Measurements from ENCODE around the gene PPP1R13L. TPM values are rescaled to one million over a fixed set of nuclear protein-coding genes. Genes with fewer than 3 reads are reported as not detected.

PPP1R13L gene
- total RNA-seq, 1 experiment from 2014 or later: 21.0 TPM

DNA sequence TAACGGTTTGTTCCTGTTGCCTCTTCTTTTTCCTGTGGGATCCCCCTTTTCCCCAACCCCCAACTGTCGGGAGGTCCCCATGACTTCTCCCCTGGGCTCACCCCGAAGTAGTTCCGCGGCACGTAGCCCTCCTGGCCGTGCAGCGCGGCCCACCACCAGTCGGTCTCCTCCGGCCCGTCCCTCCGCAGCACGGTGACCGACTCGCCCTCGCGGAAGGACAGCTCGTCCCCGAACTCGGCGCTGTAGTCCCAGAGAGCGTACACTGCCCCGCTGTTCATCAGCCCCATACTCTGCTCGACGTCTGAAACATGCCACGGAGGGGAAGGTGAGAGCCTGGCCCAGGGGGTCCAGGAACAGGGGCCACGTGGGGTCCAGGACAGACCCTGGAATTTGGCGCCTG lies 22.4 kb downstream of the PPP1R13L start:
- in situ Hi-C loops (cut with HindIII; ENCODE audit: low sequenced_read_pairs): no loop called here
- no peak for DNase-seq (ENCODE audit: low spot score)

DNA sequence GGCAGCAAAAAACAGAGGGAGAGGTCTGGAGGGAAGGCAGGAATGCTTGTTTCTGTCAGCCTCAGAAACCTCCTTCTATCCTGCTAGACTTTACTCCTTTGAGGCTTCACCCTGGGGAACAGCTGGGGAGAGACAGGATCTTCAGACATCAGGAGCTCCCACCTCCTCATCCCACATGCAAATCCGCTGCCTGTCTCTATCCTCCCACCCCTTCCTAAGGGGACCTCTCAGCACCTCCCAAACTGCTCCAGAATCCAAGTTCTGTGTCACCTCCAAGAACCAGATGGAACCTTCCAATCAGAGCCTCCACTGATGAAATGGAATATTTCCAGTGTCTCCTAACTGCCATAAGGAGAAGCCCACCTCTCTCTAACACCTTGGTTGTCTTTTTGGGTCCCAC lies 24.8 kb downstream of the PPP1R13L start:
- DNase-seq (ENCODE audit: low spot score): no peak

GRCh38 chr19:45376045-45376724 lies 28.7 kb downstream of the PPP1R13L start:
- no peak for DNase-seq (ENCODE audit: low spot score)
- in situ Hi-C loops (cut with HindIII; ENCODE audit: low sequenced_read_pairs): no loop called here

More for the DNA sequence above, 24.8 kb downstream of the PPP1R13L start:
- in situ Hi-C loops (cut with HindIII; ENCODE audit: low sequenced_read_pairs): no loop called here

GRCh38 chr19:45370410-45371204 lies 34.3 kb downstream of the PPP1R13L start, which contains the start of gene ERCC2:
TSS of gene ERCC2 (minus strand) at chr19:45370573. CDS start at chr19:45370540, 33 bp downstream.
- in situ Hi-C loops (cut with HindIII; ENCODE audit: low sequenced_read_pairs): no loop called here
- peak; percentile 98 for DNase-seq (ENCODE audit: low spot score)

- in situ Hi-C loops (cut with HindIII; ENCODE audit: low sequenced_read_pairs): no loop called here
- no peak for DNase-seq (ENCODE audit: low spot score)
These were observed 36.0 kb downstream of the PPP1R13L start for GRCh38 chr19:45368737-45369340.

GRCh38 chr19:45368127-45368526 lies 36.7 kb downstream of the PPP1R13L start:
- in situ Hi-C loops (cut with HindIII; ENCODE audit: low sequenced_read_pairs): no loop called here
- DNase-seq (ENCODE audit: low spot score): no peak

DNA sequence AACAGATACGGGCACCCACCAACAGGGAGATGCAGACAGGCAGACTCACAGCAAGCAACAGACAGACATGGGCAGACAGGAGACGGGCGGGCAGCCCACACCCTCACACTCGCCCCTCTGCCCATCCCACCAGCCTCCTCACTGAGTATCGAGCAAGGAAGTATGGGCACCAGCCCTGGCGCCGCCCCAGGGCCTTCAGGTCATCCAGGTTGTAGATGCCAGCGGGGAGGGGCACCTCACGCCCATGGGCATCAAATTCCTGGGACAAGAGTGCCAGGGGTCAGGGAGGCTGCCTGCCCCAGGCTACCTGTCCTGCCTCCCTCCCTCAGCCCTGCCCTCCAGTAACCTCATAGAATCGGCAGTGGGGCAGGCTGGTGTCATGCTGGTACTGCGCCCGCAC lies 40.2 kb downstream of the PPP1R13L start:
- in situ Hi-C loops (cut with HindIII; ENCODE audit: low sequenced_read_pairs): no loop called here

DNA sequence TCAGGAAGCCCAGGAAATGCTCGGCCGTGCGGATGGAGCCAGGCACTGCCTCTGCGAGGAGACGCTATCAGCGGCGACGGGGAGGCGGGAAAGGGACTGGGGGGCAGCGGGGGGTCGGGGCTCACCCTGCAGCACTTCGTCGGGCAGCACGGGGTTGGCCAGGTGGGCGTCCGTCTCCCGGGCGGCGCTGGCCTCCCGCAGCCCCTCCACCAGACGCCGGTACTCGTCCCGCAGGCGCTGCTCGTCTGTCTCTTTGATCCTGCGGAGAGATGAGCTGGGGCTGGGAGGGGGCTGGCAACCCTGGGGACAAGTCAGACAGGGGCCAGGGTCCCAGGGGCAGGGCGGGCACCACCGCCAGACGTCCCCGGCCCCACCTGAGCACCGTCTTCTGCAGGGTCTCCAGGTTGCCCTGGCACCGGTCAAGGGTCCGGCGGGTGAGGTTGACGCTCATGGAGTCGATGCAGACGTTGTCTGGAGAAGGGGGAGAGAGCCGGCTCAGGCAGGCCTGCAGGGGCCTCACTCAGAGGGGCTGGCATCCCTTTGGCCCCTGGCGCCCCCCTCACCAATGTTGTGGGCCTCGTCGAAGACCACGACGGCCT lies 40.9 kb downstream of the PPP1R13L start:
- in situ Hi-C loops (cut with HindIII; ENCODE audit: low sequenced_read_pairs): no loop called here
- no peak for DNase-seq (ENCODE audit: low spot score)

More for the DNA sequence above, 40.2 kb downstream of the PPP1R13L start:
- no peak for DNase-seq (ENCODE audit: low spot score)

DNA sequence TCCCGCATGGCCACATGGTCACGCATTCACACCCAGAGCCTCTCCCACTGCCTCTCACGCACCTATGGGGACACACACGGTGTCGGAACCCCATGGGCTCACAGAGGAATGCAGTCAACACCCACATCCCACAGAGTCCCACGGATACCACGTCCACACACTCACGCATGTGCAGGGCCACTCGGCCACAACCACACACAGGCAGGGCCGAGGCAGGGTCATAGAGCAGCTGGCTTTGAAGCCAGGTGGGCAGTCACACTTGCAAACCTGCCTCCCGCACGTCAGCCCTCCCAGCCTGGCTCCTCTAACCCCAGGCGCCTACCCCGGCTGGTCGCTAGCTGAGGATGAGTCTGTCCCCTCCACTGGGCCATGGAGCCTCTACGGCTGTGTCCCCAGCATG lies 42.6 kb downstream of the PPP1R13L start:
- in situ Hi-C loops (cut with HindIII; ENCODE audit: low sequenced_read_pairs): no loop called here
- no peak for DNase-seq (ENCODE audit: low spot score)

- in situ Hi-C loops (cut with HindIII; ENCODE audit: low sequenced_read_pairs): no loop called here
- DNase-seq (ENCODE audit: low spot score): no peak
These were observed 43.3 kb downstream of the PPP1R13L start for GRCh38 chr19:45361608-45362007.

GRCh38 chr19:45358213-45358792 lies 46.6 kb downstream of the PPP1R13L start:
- in situ Hi-C loops (cut with HindIII; ENCODE audit: low sequenced_read_pairs): no loop called here
- no peak for DNase-seq (ENCODE audit: low spot score)

DNA sequence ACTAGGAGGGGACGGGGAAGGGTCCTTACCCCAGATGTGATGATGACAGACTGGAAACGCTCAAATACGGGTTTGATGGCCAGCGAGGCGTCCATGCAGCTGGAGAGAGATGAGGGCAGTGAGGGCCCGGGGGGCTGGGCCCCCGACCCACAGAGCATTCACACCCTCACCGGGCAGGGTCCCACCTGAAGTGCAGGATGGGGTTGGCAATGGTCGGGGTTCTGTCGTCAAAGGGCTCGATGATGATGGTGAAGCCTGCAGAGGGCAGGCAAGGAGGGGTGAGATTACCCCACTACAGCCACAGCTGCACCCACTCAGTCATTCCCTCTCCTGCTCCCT lies 47.5 kb downstream of the PPP1R13L start:
- in situ Hi-C loops (cut with HindIII; ENCODE audit: low sequenced_read_pairs): no loop called here
- no peak for DNase-seq (ENCODE audit: low spot score)

GRCh38 chr19:45356760-45357444 lies 48.0 kb downstream of the PPP1R13L start:
- no peak for DNase-seq (ENCODE audit: low spot score)
- in situ Hi-C loops (cut with HindIII; ENCODE audit: low sequenced_read_pairs): no loop called here

GRCh38 chr19:45355910-45356309 lies 49.0 kb downstream of the PPP1R13L start:
- in situ Hi-C loops (cut with HindIII; ENCODE audit: low sequenced_read_pairs): no loop called here
- no peak for DNase-seq (ENCODE audit: low spot score)

GRCh38 chr19:45355402-45355801 lies 49.5 kb downstream of the PPP1R13L start:
- DNase-seq (ENCODE audit: low spot score): no peak
- in situ Hi-C loops (cut with HindIII; ENCODE audit: low sequenced_read_pairs): no loop called here

- no peak for DNase-seq (ENCODE audit: low spot score)
- in situ Hi-C loops (cut with HindIII; ENCODE audit: low sequenced_read_pairs): no loop called here
These were observed 50.5 kb downstream of the PPP1R13L start for GRCh38 chr19:45354241-45354842.

GRCh38 chr19:45352914-45353796 lies 51.7 kb downstream of the PPP1R13L start:
- in situ Hi-C loops (cut with HindIII; ENCODE audit: low sequenced_read_pairs): no loop called here
- no peak for DNase-seq (ENCODE audit: low spot score)

- DNase-seq (ENCODE audit: low spot score): no peak
- in situ Hi-C loops (cut with HindIII; ENCODE audit: low sequenced_read_pairs): no loop called here
These were observed 52.4 kb downstream of the PPP1R13L start for GRCh38 chr19:45352471-45352870.

Data from G401 (cell line).